B cell (primary cell): ENCODE results near the gene WNT1. TPM values are rescaled to one million over a fixed set of nuclear protein-coding genes. Genes with fewer than 3 reads are reported as not detected.

Experiments
- ATAC-seq: fragments of 200-7000 bp; cut with Tn5 transposase; one replicate; pipeline ENCODE4 v1.10.0; 2021; ENCODE audit warnings: low read depth, mild to moderate bottlenecking, moderate number of reproducible peaks, moderate library complexity
- CTCF ChIA-PET: fragments of 350-600 bp; sonication (Branson Sonifier 250); formaldehyde crosslinking; loops from one replicate; lab custom pipeline; 2021; ENCODE audit warnings: antibody characterized with exemption, inconsistent platforms; lab: Charles Lee
- POLR2A ChIA-PET: fragments of 350-600 bp; sonication (Branson Sonifier 250); formaldehyde crosslinking; loops from one replicate; lab custom pipeline; 2021; ENCODE audit warnings: antibody characterized with exemption; lab: Charles Lee
- DNase-seq: peaks from one replicate; pipeline ENCODE4 v3.0.0; 2013
- H2AFZ ChIP-seq: 2 replicates; pipeline ENCODE4 v1.6.1; 2012; ENCODE audit warnings: mild to moderate bottlenecking, low read depth, low read length; ENCODE audit not compliant: insufficient read depth, poor library complexity, severe bottlenecking
- H3K27ac ChIP-seq, 2 donors: 1 replicate in 1 of 2; 2 replicates in 1 of 2; pipeline ENCODE4 v1.5.1; 2012 to 2013; ENCODE audit warnings: low read length in 2 of 2, mild to moderate bottlenecking in 2 of 2, moderate library complexity in 1 of 2
- H3K27me3 ChIP-seq, 4 experiments: fragments of 200-600 bp in 1 of 4; sonication (generic) in 1 of 4; replicated peaks in 1 of 4; 1 replicate in 2 of 4; 2 replicates in 2 of 4; pipeline versions ENCODE4 v1.6.1 to v1.7.0; 2013 to 2016; ENCODE audit warnings: low read length in 3 of 4, mild to moderate bottlenecking in 2 of 4, mixed read lengths in 1 of 4, moderate library complexity in 1 of 4; ENCODE audit not compliant: insufficient read depth in 4 of 4, control insufficient read depth in 3 of 4; ENCODE audit errors: control extremely low read depth in 1 of 4
- H3K36me3 ChIP-seq, 2 experiments: replicated peaks in 1 of 2; 1 replicate in 1 of 2; 2 replicates in 1 of 2; pipeline versions ENCODE4 v1.6.1 to v1.7.1; 2013; ENCODE audit warnings: low read length in 1 of 2; ENCODE audit not compliant: insufficient read depth in 2 of 2, control insufficient read depth in 1 of 2; ENCODE audit errors: control extremely low read depth in 1 of 2, extremely low read depth in 1 of 2
- H3K4me1 ChIP-seq, 2 donors: fragments of 200-600 bp in 1 of 2; sonication (generic) in 1 of 2; 1 replicate in 1 of 2; 2 replicates in 1 of 2; pipeline versions ENCODE4 v1.5.1 to v1.6.1; 2013 to 2017; ENCODE audit warnings: low read length in 2 of 2; ENCODE audit not compliant: control insufficient read depth in 2 of 2, insufficient read depth in 2 of 2
- H3K4me2 ChIP-seq: replicated peaks from 2 replicates; pipeline ENCODE3; 2012; ENCODE audit warnings: mild to moderate bottlenecking, low read depth, low read length; ENCODE audit not compliant: poor library complexity, severe bottlenecking
- H3K4me3 ChIP-seq, 5 experiments: fragments of 200-600 bp in 1 of 5; sonication (generic) in 1 of 5; 1 replicate in 3 of 5; 2 replicates in 2 of 5; pipeline versions ENCODE4 v1.5.1 to v1.7.0; 2011 to 2016; ENCODE audit warnings: low read length in 4 of 5, mild to moderate bottlenecking in 4 of 5, low read depth in 2 of 5, control low read depth in 1 of 5, moderate library complexity in 1 of 5; ENCODE audit not compliant: insufficient read depth in 1 of 5; ENCODE audit errors: control extremely low read depth in 1 of 5, extremely low read depth in 1 of 5
- H3K79me2 ChIP-seq: fragments of 200-600 bp; sonication (generic); one replicate; pipeline ENCODE4 v1.6.0; 2016; ENCODE audit warnings: low read length; ENCODE audit not compliant: control insufficient read depth, insufficient read depth
- H3K9ac ChIP-seq: fragments of 200-600 bp; sonication (generic); 2 replicates; pipeline ENCODE4 v1.6.1; 2017; ENCODE audit warnings: mild to moderate bottlenecking, low read length, moderate library complexity
- H3K9me3 ChIP-seq, 3 donors: one replicate each; pipeline versions ENCODE4 v1.6.1 to v1.7.1; 2013; ENCODE audit warnings: low read length in 2 of 3; ENCODE audit not compliant: control insufficient read depth in 2 of 3, insufficient read depth in 1 of 3; ENCODE audit errors: control extremely low read depth in 1 of 3
- H4K20me1 ChIP-seq: 2 replicates; pipeline ENCODE4 v1.6.0; 2012; ENCODE audit warnings: mild to moderate bottlenecking, low read length; ENCODE audit not compliant: insufficient read depth, control insufficient read depth, poor library complexity, severe bottlenecking
- H3K27ac Mint-ChIP-seq: one replicate; pipeline ENCODE4 v1.8.0; 2021; ENCODE audit warnings: mixed read lengths
- H3K27me3 Mint-ChIP-seq: one replicate; pipeline ENCODE4 v1.8.0; 2021; ENCODE audit warnings: mixed read lengths
- H3K4me1 Mint-ChIP-seq: one replicate; pipeline ENCODE4 v1.8.0; 2021; ENCODE audit warnings: mixed read lengths
- H3K4me3 Mint-ChIP-seq: one replicate; pipeline ENCODE4 v1.8.0; 2021; ENCODE audit warnings: mixed read lengths
- H3K9me3 Mint-ChIP-seq: one replicate; pipeline ENCODE4 v1.8.0; 2022; ENCODE audit warnings: mixed read lengths; ENCODE audit not compliant: insufficient read depth
- EZH2 ChIP-seq: IDR thresholded peaks from 2 replicates; pipeline ENCODE4 v1.6.1; 2012; ENCODE audit warnings: borderline replicate concordance, low read depth, mild to moderate bottlenecking, moderate library complexity, low read length; ENCODE audit not compliant: insufficient read depth, poor library complexity, severe bottlenecking
- WGBS: methylation state at CpG from one replicate; pipeline ENCODE4 v1.1.5; 2013; ENCODE audit warnings: missing lambda C conversion rate; ENCODE audit not compliant: insufficient coverage; 5-methylcytosine and 5-hydroxymethylcytosine counted together
- intact Hi-C: fragments of 100-400 bp; cut with micrococcal nuclease; formaldehyde crosslinking; loops from one replicate; pipeline ENCODE4 v1.10.0; 2022
- polyA plus RNA-seq: library from polyadenylated mRNA; depleted of rRNA; stranded (reverse); fragments of >200 nt; gene quantifications from 2 replicates; pipeline ENCODE4 v1.2.3, GENCODE V29; 2012
- total RNA-seq, 2 donors: library from RNA; stranded (reverse); fragments of 120-200 nt in 1 of 2; gene quantifications; 1 replicate in 1 of 2; 2 replicates in 1 of 2; pipeline versions ENCODE4 v1.2.3 to v1.2.4, GENCODE V29; 2013 to 2022
- TF ChIP-seq, protein P1 (sequence below): fragments of 200-600 bp; IDR thresholded peaks from one replicate; pipeline ENCODE4 v1.8.0; 2022; ENCODE audit warnings: antibody characterized with exemption, mild to moderate bottlenecking

WNT1 gene
- total and polyA plus RNA-seq, 2 donors (not counting 1 experiment from before 2014, with no cell fraction given), result 0.55 TPM; not detected in 1

DNA sequence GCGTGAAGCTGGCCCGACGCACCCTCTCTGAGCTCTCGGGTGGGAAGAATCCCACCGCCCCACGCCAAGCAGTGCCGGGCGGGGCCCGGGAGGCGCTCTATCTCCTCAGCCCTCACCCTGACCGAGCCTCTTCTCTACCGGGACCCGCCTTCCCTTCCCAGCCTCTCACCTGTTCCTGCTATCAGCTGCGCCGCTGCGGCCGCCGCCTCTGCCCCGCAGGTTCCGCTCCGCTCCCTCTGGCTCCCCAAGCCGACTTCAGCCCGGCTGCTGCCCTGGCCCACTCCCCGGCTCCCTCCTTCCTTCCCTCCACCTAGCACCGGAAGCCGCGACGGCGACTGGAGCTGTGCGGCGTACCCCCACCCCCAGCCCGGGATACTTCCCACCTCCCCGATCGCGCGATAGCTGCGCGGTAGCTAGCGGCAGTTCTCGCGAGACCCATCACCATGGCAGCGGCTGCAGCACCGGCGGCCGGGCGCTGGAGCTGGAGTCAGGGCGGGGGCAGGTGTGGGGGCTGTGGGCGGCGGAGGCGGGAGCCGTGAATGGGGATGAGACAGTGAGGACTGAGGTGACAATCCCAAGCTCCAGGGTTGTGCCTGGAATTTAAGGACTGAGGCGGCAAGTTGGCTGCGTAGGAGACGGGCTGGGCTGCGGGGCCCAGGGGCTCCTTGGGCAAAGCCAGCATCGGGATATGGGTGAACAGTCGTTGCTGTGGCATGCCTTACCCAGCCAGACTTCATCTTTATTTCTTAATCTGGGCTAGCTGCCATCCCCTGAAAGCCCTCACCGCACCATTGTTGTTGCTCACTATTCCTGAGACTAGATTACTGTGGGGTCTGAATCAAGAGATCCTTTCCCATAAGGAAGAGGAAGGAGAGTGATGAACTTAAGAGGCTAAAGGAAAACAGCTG, 20.7 kb upstream of the WNT1 start, which contains the start of gene ARF3:
ARF3 (minus strand) TSS at position 347 of the 908 bp plus-strand sequence. CDS start 16,392 bp downstream, outside the sequence.
- peaks cover 0 to 3% (median 0%) of the 10 kb centered on the region in 4 experiments for H3K27me3 ChIP-seq
- WGBS, result under 1% methylated on average over 51 of the region's 58 CpGs
- H2AFZ ChIP-seq, result peak within 1 kb of the TSS; percentile 98
- ATAC-seq (peak; percentile 95), DNase-seq (peak; percentile 94)
- no peaks in the 10 kb centered on the region for H3K9me3 ChIP-seq
- peak within 1 kb of the TSS; percentile 95 for H3K4me3 Mint-ChIP-seq
- peak within 1 kb of the TSS; percentile 98 for H3K4me2 ChIP-seq
- peak within 1 kb of the TSS; percentile 96 for H3K9ac ChIP-seq
- peak within 1 kb of the TSS; percentile 92 for H3K27ac Mint-ChIP-seq
- H3K4me1 Mint-ChIP-seq, result peaks cover 42% of the 10 kb centered on the region
- no peaks in the 10 kb centered on the region for H3K9me3 Mint-ChIP-seq
- peaks cover 34 to 36% of the 10 kb centered on the region in 2 donors for H3K4me1 ChIP-seq
- peaks cover 31% of the 10 kb centered on the region for H4K20me1 ChIP-seq
- POLR2A ChIA-PET, result interaction anchor here (0.6 to 1.4 kb wide), 8 partner anchors 12 to 705 kb away, joined by 3 to 6 read pairs (median 4); partner anchors contain the start of gene TUBA1B
- peaks cover 6 to 8% of the 10 kb centered on the region in 2 experiments for H3K36me3 ChIP-seq
- H3K27me3 Mint-ChIP-seq, result no peaks in the 10 kb centered on the region
- H3K27ac ChIP-seq, result peak within 1 kb of the TSS; percentile 44 to 81
- TF ChIP-seq, protein P1, sequence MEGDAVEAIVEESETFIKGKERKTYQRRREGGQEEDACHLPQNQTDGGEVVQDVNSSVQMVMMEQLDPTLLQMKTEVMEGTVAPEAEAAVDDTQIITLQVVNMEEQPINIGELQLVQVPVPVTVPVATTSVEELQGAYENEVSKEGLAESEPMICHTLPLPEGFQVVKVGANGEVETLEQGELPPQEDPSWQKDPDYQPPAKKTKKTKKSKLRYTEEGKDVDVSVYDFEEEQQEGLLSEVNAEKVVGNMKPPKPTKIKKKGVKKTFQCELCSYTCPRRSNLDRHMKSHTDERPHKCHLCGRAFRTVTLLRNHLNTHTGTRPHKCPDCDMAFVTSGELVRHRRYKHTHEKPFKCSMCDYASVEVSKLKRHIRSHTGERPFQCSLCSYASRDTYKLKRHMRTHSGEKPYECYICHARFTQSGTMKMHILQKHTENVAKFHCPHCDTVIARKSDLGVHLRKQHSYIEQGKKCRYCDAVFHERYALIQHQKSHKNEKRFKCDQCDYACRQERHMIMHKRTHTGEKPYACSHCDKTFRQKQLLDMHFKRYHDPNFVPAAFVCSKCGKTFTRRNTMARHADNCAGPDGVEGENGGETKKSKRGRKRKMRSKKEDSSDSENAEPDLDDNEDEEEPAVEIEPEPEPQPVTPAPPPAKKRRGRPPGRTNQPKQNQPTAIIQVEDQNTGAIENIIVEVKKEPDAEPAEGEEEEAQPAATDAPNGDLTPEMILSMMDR, result no peak
- TF ChIP-seq EZH2, result no peak
- peak within 1 kb of the TSS; percentile 59 to 96 (median 91) for H3K4me3 ChIP-seq
- intact Hi-C loops, result loop anchor here (1.0 to 2.0 kb wide), 5 partner anchors 21 to 105 kb away; partner anchors contain the start of genes DDX23 and PRKAG1
- CTCF ChIA-PET, result interaction anchor here (0.6 to 4.5 kb wide), 18 partner anchors 11 to 1817 kb away, joined by 3 to 26 read pairs (median 4); partner anchors contain the start of genes DDX23, FKBP11, RND1 and WNT1
- peaks cover 49% of the 10 kb centered on the region for H3K79me2 ChIP-seq
